Spinal cord (tissue), 10 donors: Measurements from ENCODE around the gene MYRF. TPM values are rescaled to one million over a fixed set of nuclear protein-coding genes. Genes with fewer than 3 reads are reported as not detected.

Experiments used
- DNase-seq, 6 donors: peaks; one replicate each; pipeline versions ENCODE4 v3.0.0 to v3.0.0-alpha.2; 2013 to 2015; ENCODE audit warnings: low spot score in 6 of 6, low read depth in 4 of 6
- H3K27ac ChIP-seq: one replicate; pipeline ENCODE4 v1.5.1; 2013; ENCODE audit warnings: low read depth, low read length, control low read depth
- H3K27me3 ChIP-seq: one replicate; pipeline ENCODE4 v1.6.1; 2013; ENCODE audit warnings: low read length; ENCODE audit not compliant: control insufficient read depth, insufficient read depth
- H3K36me3 ChIP-seq: one replicate; pipeline ENCODE4 v1.6.1; 2013; ENCODE audit warnings: low read length; ENCODE audit not compliant: control insufficient read depth, insufficient read depth
- H3K4me1 ChIP-seq: one replicate; pipeline ENCODE4 v1.6.1; 2013; ENCODE audit warnings: low read length; ENCODE audit not compliant: control insufficient read depth, insufficient read depth
- H3K4me3 ChIP-seq: one replicate; pipeline ENCODE4 v1.5.1; 2013; ENCODE audit warnings: low read depth, low read length, control low read depth
- H3K9me3 ChIP-seq: one replicate; pipeline ENCODE4 v1.6.1; 2013; ENCODE audit warnings: low read length; ENCODE audit not compliant: control insufficient read depth, insufficient read depth
- WGBS: methylation state at CpG from one replicate; pipeline ENCODE4 v1.1.5; 2013; ENCODE audit warnings: missing lambda C conversion rate; ENCODE audit not compliant: insufficient coverage; 5-methylcytosine and 5-hydroxymethylcytosine counted together
- polyA plus RNA-seq, 2 donors: library from polyadenylated mRNA; unstranded; fragments of 120-200 nt; gene quantifications; one replicate each; pipeline ENCODE4 v1.2.1, GENCODE V29; 2013; ENCODE audit not compliant: insufficient read length in 2 of 2
- total RNA-seq, 2 donors: library from RNA; depleted of rRNA in 1 of 2; stranded (reverse); fragments of 120-200 nt in 1 of 2; fragments of >200 nt in 1 of 2; gene quantifications; one replicate each; pipeline versions ENCODE4 v1.2.3 to v1.2.4, GENCODE V29; 2013 to 2014
- donor health status: healthy.

The MYRF gene
- total and polyA plus RNA-seq, 4 donors: 13.6 to 135 (median 64.8) TPM

DNA sequence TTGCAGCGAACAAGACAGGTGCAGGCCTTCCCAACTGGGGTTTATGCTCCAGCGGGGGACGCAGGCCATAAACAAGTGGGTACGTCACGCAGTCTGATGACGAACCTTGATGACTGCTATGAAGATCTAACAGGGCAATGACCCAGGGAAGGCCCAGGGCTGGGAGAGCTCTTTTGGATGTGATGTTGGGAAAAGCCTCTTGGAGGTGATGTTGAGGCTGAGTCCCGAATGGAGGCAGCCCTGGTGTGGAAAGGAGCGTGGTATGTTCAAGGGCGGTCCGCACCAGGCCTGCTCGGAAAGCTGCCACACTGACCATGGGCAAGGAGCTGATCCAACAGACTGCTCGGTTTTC, 81.5 kb downstream of the MYRF start:
- peaks cover 41% of the 10 kb centered on the region for H3K36me3 ChIP-seq
- no peak for DNase-seq
- WGBS: 73% methylated on average over 12 of the region's 12 CpGs

DNA sequence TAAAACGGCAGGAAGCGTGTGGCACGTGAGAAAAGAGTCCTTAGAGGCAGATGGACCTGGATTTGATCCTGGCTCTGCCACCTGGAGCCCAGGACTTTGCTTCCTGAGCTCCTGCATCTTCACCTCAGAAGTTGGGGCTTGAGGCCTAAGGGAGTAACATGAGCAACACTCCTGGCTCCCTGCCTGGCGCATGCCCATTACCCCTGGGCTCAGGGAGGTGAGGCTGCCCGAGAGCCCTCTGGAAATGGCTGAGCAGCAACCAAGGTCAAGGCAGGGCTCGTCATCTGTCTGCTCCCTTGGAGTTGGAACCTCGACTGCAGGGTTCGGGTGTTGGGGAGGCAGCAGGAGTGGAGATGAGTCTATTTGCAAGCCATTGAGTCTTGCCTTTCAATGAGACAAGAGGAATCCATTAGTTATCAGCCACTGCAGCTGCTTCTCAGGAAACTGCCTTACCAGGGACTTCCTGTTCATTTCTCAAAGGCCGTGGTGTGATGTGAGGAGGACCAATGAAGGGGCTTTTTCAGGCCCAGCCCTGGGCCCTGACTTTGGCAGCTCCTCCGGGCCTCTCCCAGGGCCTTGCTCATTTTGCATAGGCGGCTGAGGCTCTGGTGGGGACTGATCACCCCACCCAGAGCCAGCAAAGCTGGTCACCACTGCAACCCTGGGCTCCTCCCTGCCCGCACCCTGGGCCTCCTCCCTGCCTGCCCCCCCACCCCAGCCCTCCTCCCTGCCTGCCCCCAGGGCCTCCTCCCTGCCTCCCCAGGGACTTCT, 82.0 kb downstream of the MYRF start:
- H3K27me3 ChIP-seq: no peaks in the 10 kb centered on the region
- H3K36me3 ChIP-seq: peaks cover 45% of the 10 kb centered on the region
- peaks cover 59% of the 10 kb centered on the region for H3K4me1 ChIP-seq
- no peak overlapping the region for H3K4me3 ChIP-seq
- H3K27ac ChIP-seq: peak overlapping the region; percentile 88
- WGBS: 27% methylated on average over 12 of the region's 12 CpGs
- DNase-seq: peak in 2 of 6 donors; percentile 77 to 81
- H3K9me3 ChIP-seq: no peaks in the 10 kb centered on the region

More for the DNA sequence above, 81.5 kb downstream of the MYRF start:
- H3K9me3 ChIP-seq: no peaks in the 10 kb centered on the region
- H3K4me3 ChIP-seq: no peak overlapping the region
- H3K27ac ChIP-seq: peak overlapping the region; percentile 88
- H3K27me3 ChIP-seq: no peaks in the 10 kb centered on the region
- peaks cover 64% of the 10 kb centered on the region for H3K4me1 ChIP-seq

DNA sequence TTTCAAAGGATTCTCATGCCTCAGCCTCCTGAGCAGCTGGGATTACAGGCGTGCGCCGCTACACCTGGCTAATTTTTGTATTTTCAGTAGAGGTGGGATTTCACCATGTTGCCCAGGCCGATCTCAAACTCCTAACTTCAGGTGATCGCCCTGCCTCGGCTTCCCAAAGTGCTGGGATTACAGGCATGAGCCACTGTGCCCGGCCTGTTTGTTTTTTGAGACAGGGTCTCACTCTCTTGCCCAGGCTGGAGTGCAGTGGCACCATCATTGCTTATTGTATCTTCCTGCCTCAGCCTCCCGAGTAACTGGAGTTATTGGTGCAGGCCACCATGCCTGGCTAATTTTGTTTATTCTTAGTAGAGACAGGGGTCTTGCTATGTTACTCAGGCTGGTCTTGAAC, 83.8 kb downstream of the MYRF start:
- Histone ChIP-seq H3K4me3 (no peak overlapping the region), H3K4me1 (peaks cover 50% of the 10 kb centered on the region), H3K9me3 (no peaks in the 10 kb centered on the region), H3K36me3 (peaks cover 60% of the 10 kb centered on the region), H3K27ac (no peak overlapping the region), H3K27me3 (no peaks in the 10 kb centered on the region)
- WGBS: 88% methylated on average over 8 of the region's 8 CpGs
- no peak for DNase-seq

- no peak overlapping the region for H3K4me3 ChIP-seq
- H3K27ac ChIP-seq: no peak overlapping the region
- H3K27me3 ChIP-seq: no peaks in the 10 kb centered on the region
- DNase-seq: no peak
- no peaks in the 10 kb centered on the region for H3K9me3 ChIP-seq
- peaks cover 62% of the 10 kb centered on the region for H3K36me3 ChIP-seq
- WGBS: 84% methylated on average over 15 of the region's 15 CpGs
- H3K4me1 ChIP-seq: peaks cover 45% of the 10 kb centered on the region
Measured at GRCh38 chr11:61837411-61838005, 85.1 kb downstream of the MYRF start.

Other genes with a start within 250 kb of the MYRF start
- gene LRRC10B, start 243.9 kb upstream of the MYRF start, total RNA-seq: 1 to 10 TPM; 1.4 to 6.4 TPM
- 10 to 100 TPM in 1 of 2 donors, 1 to 10 TPM in 1; 8.2 to 11.8 TPM for gene LRRC10B, start 243.9 kb upstream of the MYRF start, polyA plus RNA-seq
- gene SYT7, start 171.6 kb upstream of the MYRF start, total RNA-seq: 10 to 100 TPM in 1 of 2 donors, 1 to 10 TPM in 1; 9.8 to 31.1 TPM
- gene SYT7, start 171.6 kb upstream of the MYRF start, polyA plus RNA-seq: 10 to 100 TPM; 51.4 to 57.7 TPM
- gene DAGLA, start 72.2 kb upstream of the MYRF start, total RNA-seq: 1 to 10 TPM; 3.9 to 8.4 TPM
- 10 to 100 TPM; 21.3 to 21.7 TPM for gene DAGLA, start 72.2 kb upstream of the MYRF start, polyA plus RNA-seq
- 100 to 1,000 TPM; 102 to 170 TPM for gene TMEM258, start 40.0 kb downstream of the MYRF start, total RNA-seq
- gene TMEM258, start 40.0 kb downstream of the MYRF start, polyA plus RNA-seq: 100 to 1,000 TPM; 143 to 181 TPM
- 10 to 100 TPM; 20.7 to 32.0 TPM for gene FEN1, start 40.3 kb downstream of the MYRF start, total RNA-seq
- gene FEN1, start 40.3 kb downstream of the MYRF start, polyA plus RNA-seq: 10 to 100 TPM; 27.4 to 36.1 TPM
- 10 to 100 TPM; 63.6 to 94.9 TPM for gene FADS1, start 64.4 kb downstream of the MYRF start, total RNA-seq
- gene FADS1, start 64.4 kb downstream of the MYRF start, polyA plus RNA-seq: 10 to 100 TPM; 91.0 to 92.9 TPM
- gene FADS2, start 75.7 kb downstream of the MYRF start, total RNA-seq: 100 to 1,000 TPM; 125 to 138 TPM
- 100 to 1,000 TPM; 448 to 452 TPM for gene FADS2, start 75.7 kb downstream of the MYRF start, polyA plus RNA-seq
- 10 to 100 TPM; 41.1 to 58.0 TPM for gene FADS3, start 138.9 kb downstream of the MYRF start, total RNA-seq
- 10 to 100 TPM; 62.6 to 66.9 TPM for gene FADS3, start 138.9 kb downstream of the MYRF start, polyA plus RNA-seq
- 10 to 100 TPM; 12.8 to 47.7 TPM for gene RAB3IL1, start 164.9 kb downstream of the MYRF start, total RNA-seq
- gene RAB3IL1, start 164.9 kb downstream of the MYRF start, polyA plus RNA-seq: 10 to 100 TPM; 14.7 to 30.3 TPM
- 10 to 100 TPM in 1 of 2 donors, 1 to 10 TPM in 1; 7.3 to 10.2 TPM for gene BEST1, start 197.7 kb downstream of the MYRF start, total RNA-seq
- 10 to 100 TPM; 15.2 to 21.0 TPM for gene BEST1, start 197.7 kb downstream of the MYRF start, polyA plus RNA-seq
- 1,000 to 10,000 TPM in 1 of 2 donors, 100 to 1,000 TPM in 1; 878 to 1,181 TPM for gene FTH1, start 215.0 kb downstream of the MYRF start, total RNA-seq
- 1,000 to 10,000 TPM; 3,691 to 3,889 TPM for gene FTH1, start 215.0 kb downstream of the MYRF start, polyA plus RNA-seq